ENCODE data around the gene CDH5. TPM values are rescaled to one million over a fixed set of nuclear protein-coding genes. Genes with fewer than 3 reads are reported as not detected.

The CDH5 gene
- total and polyA plus RNA-seq, 2 of the 13 experiments (the other 11 are each of a cell fraction or from before 2014, with no cell fraction given): 0.71 to 1.1 TPM

- no peak for TF ChIP-seq ZNF225 (CRISPR knock-in tag; IDR thresholded peaks at IDR 0.05)
- no peak for TF ChIP-seq HDAC1 (CRISPR knock-in tag; IDR thresholded peaks at IDR 0.05)
- TF ChIP-seq RXRA (CRISPR knock-in tag; IDR thresholded peaks at IDR 0.05): no peak
- TF ChIP-seq ZNF768 (CRISPR knock-in tag; IDR thresholded peaks at IDR 0.05): no peak
- TF ChIP-seq, protein P1, sequence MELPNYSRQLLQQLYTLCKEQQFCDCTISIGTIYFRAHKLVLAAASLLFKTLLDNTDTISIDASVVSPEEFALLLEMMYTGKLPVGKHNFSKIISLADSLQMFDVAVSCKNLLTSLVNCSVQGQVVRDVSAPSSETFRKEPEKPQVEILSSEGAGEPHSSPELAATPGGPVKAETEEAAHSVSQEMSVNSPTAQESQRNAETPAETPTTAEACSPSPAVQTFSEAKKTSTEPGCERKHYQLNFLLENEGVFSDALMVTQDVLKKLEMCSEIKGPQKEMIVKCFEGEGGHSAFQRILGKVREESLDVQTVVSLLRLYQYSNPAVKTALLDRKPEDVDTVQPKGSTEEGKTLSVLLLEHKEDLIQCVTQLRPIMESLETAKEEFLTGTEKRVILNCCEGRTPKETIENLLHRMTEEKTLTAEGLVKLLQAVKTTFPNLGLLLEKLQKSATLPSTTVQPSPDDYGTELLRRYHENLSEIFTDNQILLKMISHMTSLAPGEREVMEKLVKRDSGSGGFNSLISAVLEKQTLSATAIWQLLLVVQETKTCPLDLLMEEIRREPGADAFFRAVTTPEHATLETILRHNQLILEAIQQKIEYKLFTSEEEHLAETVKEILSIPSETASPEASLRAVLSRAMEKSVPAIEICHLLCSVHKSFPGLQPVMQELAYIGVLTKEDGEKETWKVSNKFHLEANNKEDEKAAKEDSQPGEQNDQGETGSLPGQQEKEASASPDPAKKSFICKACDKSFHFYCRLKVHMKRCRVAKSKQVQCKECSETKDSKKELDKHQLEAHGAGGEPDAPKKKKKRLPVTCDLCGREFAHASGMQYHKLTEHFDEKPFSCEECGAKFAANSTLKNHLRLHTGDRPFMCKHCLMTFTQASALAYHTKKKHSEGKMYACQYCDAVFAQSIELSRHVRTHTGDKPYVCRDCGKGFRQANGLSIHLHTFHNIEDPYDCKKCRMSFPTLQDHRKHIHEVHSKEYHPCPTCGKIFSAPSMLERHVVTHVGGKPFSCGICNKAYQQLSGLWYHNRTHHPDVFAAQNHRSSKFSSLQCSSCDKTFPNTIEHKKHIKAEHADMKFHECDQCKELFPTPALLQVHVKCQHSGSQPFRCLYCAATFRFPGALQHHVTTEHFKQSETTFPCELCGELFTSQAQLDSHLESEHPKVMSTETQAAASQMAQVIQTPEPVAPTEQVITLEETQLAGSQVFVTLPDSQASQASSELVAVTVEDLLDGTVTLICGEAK (IDR thresholded peaks at IDR 0.05): no peak
- TF ChIP-seq, protein P1 (CRISPR knock-in tag; IDR thresholded peaks at IDR 0.05): peak; percentile 97
- TF ChIP-seq ZNF292 (CRISPR knock-in tag; IDR thresholded peaks at IDR 0.05; ENCODE audit: borderline replicate concordance, low read depth): no peak
- no peak for TF ChIP-seq REST (IDR thresholded peaks at IDR 0.05; ENCODE audit: borderline replicate concordance in 1 of 2, low read depth in 1 of 2, low read length in 2 of 2)
- BruUV-seq (replicated peaks): no TSS peak
Measured at GRCh38 chr16:66381585-66382170, 15.2 kb downstream of the CDH5 start.

More at GRCh38 chr16:66381585-66382170, 15.2 kb downstream of the CDH5 start:
- Histone ChIP-seq H3K79me2 (ENCODE audit: insufficient read depth, low read length) (no peaks in the 10 kb centered on the region), H3K4me2 (ENCODE audit: low read depth, low read length) (no peak overlapping the region), H2AFZ (ENCODE audit: low read length) (no peak overlapping the region), H3K9me3 (ENCODE audit: low read length) (no peaks in the 10 kb centered on the region), H3K4me1 (ENCODE audit: insufficient read depth, low read length) (peaks cover 41% of the 10 kb centered on the region), H3K4me3 (replicated peaks in 1 of 3; ENCODE audit: insufficient read depth in 1 of 3, low read depth in 2 of 3, low read length in 3 of 3) (no peak overlapping the region), H3K9ac (ENCODE audit: insufficient read depth, low read depth, low read length) (no peak overlapping the region), H3K27ac (ENCODE audit: extremely low read length, insufficient read depth, low read length) (no peak overlapping the region), H3K27me3 (ENCODE audit: control insufficient read depth in 1 of 2, insufficient read depth in 2 of 2, low read length in 2 of 2) (0 out of 5 replicates have a peak, but pooled peaks cover 0 to 3% of the 10 kb centered on the region in 2 experiments), H3K36me3 (replicated peaks in 1 of 2; ENCODE audit: control insufficient read depth in 1 of 2, insufficient read depth in 2 of 2, low read length in 2 of 2) (no peaks in the 10 kb centered on the region), H4K20me1 (ENCODE audit: insufficient read depth, low read length) (no peaks in the 10 kb centered on the region)
- CTCF ChIA-PET (ENCODE audit: low intra/inter-chr PET ratio, low total read pairs): no interaction called here
- FAIRE-seq: no peak
- POLR2A ChIA-PET: no interaction called here
- WGBS (ENCODE audit: low lambda C conversion rate): 40% methylated on average over 5 of the region's 5 CpGs
- no peak for DNase-seq (ENCODE audit: low spot score)
- in situ Hi-C loops (cut with HindIII; ENCODE audit: extremely low pct_ligation_motif_present, low pct_unique_long_range_greater_than_20kb) (no loop called here), intact Hi-C loops (cut with micrococcal nuclease; ENCODE audit: unreplicated experiment) (no loop called here)
- ATAC-seq: no peak

Data from HepG2 (cell line).